Measurements from ENCODE around the gene RTL1.

Gene RTL1

GRCh38 chr14:100840286-100841065 is 63.0 kb downstream of the RTL1 start:
- Histone ChIP-seq H3K4me1 (ENCODE audit: control insufficient read depth, insufficient read depth, low read length, poor library complexity, severe bottlenecking) (no peaks in the 10 kb centered on the region), H3K27me3 (replicated peaks; ENCODE audit: control insufficient read depth, insufficient read depth, low read length, poor library complexity, severe bottlenecking) (peaks cover 6% of the 10 kb centered on the region), H3K36me3 (ENCODE audit: control insufficient read depth, insufficient read depth, low read length) (no peaks in the 10 kb centered on the region), H3K4me3 (ENCODE audit: insufficient read depth, low read depth, low read length, poor library complexity, severe bottlenecking) (no peak overlapping the region), H3K9me3 (ENCODE audit: control insufficient read depth, low read length) (no peaks in the 10 kb centered on the region), H3K27ac (ENCODE audit: insufficient read depth, low read length, poor library complexity, severe bottlenecking) (no peak overlapping the region)
- DNase-seq, result no peak

GRCh38 chr14:100839681-100840111 is 63.8 kb downstream of the RTL1 start:
- H3K4me3 ChIP-seq (ENCODE audit: insufficient read depth, low read depth, low read length, poor library complexity, severe bottlenecking), result no peak overlapping the region
- no peaks in the 10 kb centered on the region for H3K36me3 ChIP-seq (ENCODE audit: control insufficient read depth, insufficient read depth, low read length)
- H3K4me1 ChIP-seq (ENCODE audit: control insufficient read depth, insufficient read depth, low read length, poor library complexity, severe bottlenecking), result no peaks in the 10 kb centered on the region
- DNase-seq, result no peak
- peaks cover 6% of the 10 kb centered on the region for H3K27me3 ChIP-seq (replicated peaks; ENCODE audit: control insufficient read depth, insufficient read depth, low read length, poor library complexity, severe bottlenecking)
- H3K9me3 ChIP-seq (ENCODE audit: control insufficient read depth, low read length), result no peaks in the 10 kb centered on the region
- no peak overlapping the region for H3K27ac ChIP-seq (ENCODE audit: insufficient read depth, low read length, poor library complexity, severe bottlenecking)

GRCh38 chr14:100839315-100839585 is 64.3 kb downstream of the RTL1 start:
- Histone ChIP-seq H3K4me1 (ENCODE audit: control insufficient read depth, insufficient read depth, low read length, poor library complexity, severe bottlenecking) (no peaks in the 10 kb centered on the region), H3K4me3 (ENCODE audit: insufficient read depth, low read depth, low read length, poor library complexity, severe bottlenecking) (no peak overlapping the region), H3K9me3 (ENCODE audit: control insufficient read depth, low read length) (no peaks in the 10 kb centered on the region), H3K27ac (ENCODE audit: insufficient read depth, low read length, poor library complexity, severe bottlenecking) (no peak overlapping the region), H3K27me3 (replicated peaks; ENCODE audit: control insufficient read depth, insufficient read depth, low read length, poor library complexity, severe bottlenecking) (peaks cover 6% of the 10 kb centered on the region), H3K36me3 (ENCODE audit: control insufficient read depth, insufficient read depth, low read length) (no peaks in the 10 kb centered on the region)
- no peak for DNase-seq

- no peak overlapping the region for H3K27ac ChIP-seq (ENCODE audit: insufficient read depth, low read length, poor library complexity, severe bottlenecking)
- no peaks in the 10 kb centered on the region for H3K4me1 ChIP-seq (ENCODE audit: control insufficient read depth, insufficient read depth, low read length, poor library complexity, severe bottlenecking)
- no peaks in the 10 kb centered on the region for H3K36me3 ChIP-seq (ENCODE audit: control insufficient read depth, insufficient read depth, low read length)
- no peak overlapping the region for H3K4me3 ChIP-seq (ENCODE audit: insufficient read depth, low read depth, low read length, poor library complexity, severe bottlenecking)
- H3K27me3 ChIP-seq (replicated peaks; ENCODE audit: control insufficient read depth, insufficient read depth, low read length, poor library complexity, severe bottlenecking), result peaks cover 6% of the 10 kb centered on the region
- no peak for DNase-seq
- no peaks in the 10 kb centered on the region for H3K9me3 ChIP-seq (ENCODE audit: control insufficient read depth, low read length)
Observed at GRCh38 chr14:100838493-100839314, 64.8 kb downstream of the RTL1 start.

- Histone ChIP-seq H3K27me3 (replicated peaks; ENCODE audit: control insufficient read depth, insufficient read depth, low read length, poor library complexity, severe bottlenecking) (peaks cover 6% of the 10 kb centered on the region), H3K36me3 (ENCODE audit: control insufficient read depth, insufficient read depth, low read length) (no peaks in the 10 kb centered on the region), H3K9me3 (ENCODE audit: control insufficient read depth, low read length) (no peaks in the 10 kb centered on the region), H3K4me1 (ENCODE audit: control insufficient read depth, insufficient read depth, low read length, poor library complexity, severe bottlenecking) (no peaks in the 10 kb centered on the region), H3K27ac (ENCODE audit: insufficient read depth, low read length, poor library complexity, severe bottlenecking) (no peak overlapping the region), H3K4me3 (ENCODE audit: insufficient read depth, low read depth, low read length, poor library complexity, severe bottlenecking) (no peak overlapping the region)
- no peak for DNase-seq
Observed at GRCh38 chr14:100837805-100838350, 65.6 kb downstream of the RTL1 start.

GRCh38 chr14:100836941-100837804 is 66.3 kb downstream of the RTL1 start:
- Histone ChIP-seq H3K36me3 (ENCODE audit: control insufficient read depth, insufficient read depth, low read length) (no peaks in the 10 kb centered on the region), H3K4me1 (ENCODE audit: control insufficient read depth, insufficient read depth, low read length, poor library complexity, severe bottlenecking) (no peaks in the 10 kb centered on the region)

GRCh38 chr14:100836311-100836805 is 67.2 kb downstream of the RTL1 start:
- Histone ChIP-seq H3K9me3 (ENCODE audit: control insufficient read depth, low read length) (no peaks in the 10 kb centered on the region), H3K4me1 (ENCODE audit: control insufficient read depth, insufficient read depth, low read length, poor library complexity, severe bottlenecking) (no peaks in the 10 kb centered on the region), H3K36me3 (ENCODE audit: control insufficient read depth, insufficient read depth, low read length) (no peaks in the 10 kb centered on the region), H3K27ac (ENCODE audit: insufficient read depth, low read length, poor library complexity, severe bottlenecking) (no peak overlapping the region), H3K4me3 (ENCODE audit: insufficient read depth, low read depth, low read length, poor library complexity, severe bottlenecking) (no peak overlapping the region), H3K27me3 (replicated peaks; ENCODE audit: control insufficient read depth, insufficient read depth, low read length, poor library complexity, severe bottlenecking) (peaks cover 6% of the 10 kb centered on the region)
- DNase-seq, result no peak

More at GRCh38 chr14:100836941-100837804, 66.3 kb downstream of the RTL1 start:
- no peak overlapping the region for H3K27ac ChIP-seq (ENCODE audit: insufficient read depth, low read length, poor library complexity, severe bottlenecking)
- peaks cover 6% of the 10 kb centered on the region for H3K27me3 ChIP-seq (replicated peaks; ENCODE audit: control insufficient read depth, insufficient read depth, low read length, poor library complexity, severe bottlenecking)
- no peak for DNase-seq
- H3K4me3 ChIP-seq (ENCODE audit: insufficient read depth, low read depth, low read length, poor library complexity, severe bottlenecking), result no peak overlapping the region
- no peaks in the 10 kb centered on the region for H3K9me3 ChIP-seq (ENCODE audit: control insufficient read depth, low read length)

- Histone ChIP-seq H3K4me1 (ENCODE audit: control insufficient read depth, insufficient read depth, low read length, poor library complexity, severe bottlenecking) (no peaks in the 10 kb centered on the region), H3K4me3 (ENCODE audit: insufficient read depth, low read depth, low read length, poor library complexity, severe bottlenecking) (no peak overlapping the region), H3K27ac (ENCODE audit: insufficient read depth, low read length, poor library complexity, severe bottlenecking) (no peak overlapping the region), H3K9me3 (ENCODE audit: control insufficient read depth, low read length) (no peaks in the 10 kb centered on the region), H3K36me3 (ENCODE audit: control insufficient read depth, insufficient read depth, low read length) (no peaks in the 10 kb centered on the region), H3K27me3 (replicated peaks; ENCODE audit: control insufficient read depth, insufficient read depth, low read length, poor library complexity, severe bottlenecking) (peaks cover 6% of the 10 kb centered on the region)
- DNase-seq, result no peak
Observed at GRCh38 chr14:100835548-100836310, 67.8 kb downstream of the RTL1 start.

Data from effector memory CD4-positive, alpha-beta T cell (primary cell).